HEK293 (cell line): ENCODE measurements around the gene AVL9.

Experiments
- CTCF ChIA-PET: fragments of 350-600 bp; formaldehyde crosslinking; extraction: SDS; loops from one replicate; lab custom pipeline; 2021; ENCODE audit warnings: antibody characterized with exemption; lab: Yijun Ruan, JAX
- POLR2A ChIA-PET: fragments of 300-600 bp; formaldehyde crosslinking; extraction: SDS; loops from one replicate; lab custom pipeline; 2020; ENCODE audit warnings: antibody characterized with exemption, inconsistent platforms; lab: Yijun Ruan, JAX
- H3K27ac ChIP-seq: fragments of 200-500 bp; sonication (Bioruptor generic); 2 replicates; pipeline ENCODE4 v1.5.1; 2014; ENCODE audit warnings: low read depth, low read length, control low read depth, inconsistent platforms; ENCODE audit errors: extremely low read depth
- H3K36me3 ChIP-seq, 2 experiments: fragments of 200-500 bp in 1 of 2; sonication (Bioruptor generic) in 1 of 2; 1 replicate in 1 of 2; 2 replicates in 1 of 2; pipeline ENCODE4 v1.5.1; 2014 to 2017; ENCODE audit warnings: inconsistent platforms in 2 of 2, low read length in 2 of 2; ENCODE audit not compliant: control insufficient read depth in 2 of 2, insufficient read depth in 1 of 2
- H3K4me1 ChIP-seq: fragments of 200-500 bp; sonication (Bioruptor generic); 2 replicates; pipeline ENCODE4 v1.5.1; 2014; ENCODE audit warnings: mild to moderate bottlenecking, low read length, inconsistent platforms; ENCODE audit not compliant: control insufficient read depth, insufficient read depth
- H3K4me3 ChIP-seq: 2 replicates; pipeline ENCODE4 v1.5.1; 2011; ENCODE audit warnings: low read depth, mild to moderate bottlenecking, control low read depth, low read length, moderate library complexity
- H3K9me3 ChIP-seq: fragments of 200-500 bp; sonication (Bioruptor generic); 2 replicates; pipeline ENCODE4 v1.5.1; 2014; ENCODE audit warnings: low read depth, low read length, inconsistent platforms; ENCODE audit not compliant: control insufficient read depth, insufficient read depth
- ELK4 ChIP-seq: IDR thresholded peaks from 2 replicates; pipeline ENCODE4 v1.6.1; 2011; ENCODE audit warnings: mild to moderate bottlenecking, low read depth, low read length, borderline replicate concordance
- INSM2 ChIP-seq: fragments of 450-650 bp; formaldehyde crosslinking; IDR thresholded peaks from 2 replicates; pipeline ENCODE4 v1.5.1; 2016; ENCODE audit warnings: missing biosample characterization, missing genetic modification characterization
- OSR2 ChIP-seq: fragments of 450-650 bp; formaldehyde crosslinking; IDR thresholded peaks from 2 replicates; pipeline ENCODE4 v1.5.1; 2016; ENCODE audit warnings: missing biosample characterization, missing genetic modification characterization
- PRDM1 ChIP-seq: fragments of 450-650 bp; formaldehyde crosslinking; IDR thresholded peaks from 2 replicates; pipeline ENCODE4; 2016; ENCODE audit warnings: missing biosample characterization, missing genetic modification characterization
- PRDM2 ChIP-seq: fragments of 450-650 bp; formaldehyde crosslinking; IDR thresholded peaks from 2 replicates; pipeline ENCODE4 v1.5.1; 2016; ENCODE audit warnings: missing biosample characterization, missing genetic modification characterization, borderline replicate concordance
- PRDM4 ChIP-seq: fragments of 450-650 bp; formaldehyde crosslinking; IDR thresholded peaks from 2 replicates; pipeline ENCODE4 v1.5.1; 2017; ENCODE audit warnings: missing biosample characterization, missing genetic modification characterization
- SP3 ChIP-seq: fragments of 450-650 bp; formaldehyde crosslinking; IDR thresholded peaks from 2 replicates; pipeline ENCODE4 v1.5.1; 2016; ENCODE audit warnings: missing biosample characterization, missing genetic modification characterization
- YY2 ChIP-seq: fragments of 450-650 bp; formaldehyde crosslinking; IDR thresholded peaks from 2 replicates; pipeline ENCODE4 v1.5.1; 2016; ENCODE audit warnings: missing biosample characterization, missing genetic modification characterization
- ZBTB48 ChIP-seq: fragments of 450-650 bp; formaldehyde crosslinking; IDR thresholded peaks from 2 replicates; pipeline ENCODE4 v1.5.1; 2016; ENCODE audit warnings: missing biosample characterization, missing genetic modification characterization
- ZNF132 ChIP-seq: fragments of 450-650 bp; formaldehyde crosslinking; IDR thresholded peaks from 2 replicates; pipeline ENCODE4 v1.5.1; 2017; ENCODE audit warnings: missing biosample characterization, missing genetic modification characterization, borderline replicate concordance
- ZNF175 ChIP-seq: fragments of 450-650 bp; formaldehyde crosslinking; IDR thresholded peaks from 2 replicates; pipeline ENCODE4 v1.5.1; 2016; ENCODE audit warnings: missing biosample characterization, missing genetic modification characterization
- ZNF302 ChIP-seq: fragments of 450-650 bp; formaldehyde crosslinking; IDR thresholded peaks from 2 replicates; pipeline ENCODE4 v1.5.1; 2016; ENCODE audit warnings: missing biosample characterization, missing genetic modification characterization, low read depth
- ZNF341 ChIP-seq: fragments of 450-650 bp; formaldehyde crosslinking; IDR thresholded peaks from 2 replicates; pipeline ENCODE4; 2016; ENCODE audit warnings: low read depth, missing biosample characterization, missing genetic modification characterization
- ZNF362 ChIP-seq: fragments of 450-650 bp; formaldehyde crosslinking; IDR thresholded peaks from 2 replicates; pipeline ENCODE4 v1.5.1; 2016; ENCODE audit warnings: missing biosample characterization, missing genetic modification characterization
- ZNF510 ChIP-seq: fragments of 450-650 bp; formaldehyde crosslinking; IDR thresholded peaks from 2 replicates; pipeline ENCODE4 v1.5.1; 2018; ENCODE audit warnings: mild to moderate bottlenecking, missing genetic modification characterization, missing biosample characterization; ENCODE audit not compliant: insufficient replicate concordance
- ZNF623 ChIP-seq: fragments of 450-650 bp; formaldehyde crosslinking; IDR thresholded peaks from 2 replicates; pipeline ENCODE4 v1.5.1; 2016; ENCODE audit warnings: missing biosample characterization, missing genetic modification characterization
- ZNF626 ChIP-seq: fragments of 450-650 bp; sonication (Bioruptor Pico); formaldehyde crosslinking; IDR thresholded peaks from 2 replicates; pipeline ENCODE4 v1.5.1; 2018; ENCODE audit warnings: missing biosample characterization, missing genetic modification characterization, inconsistent platforms
- ZNF76 ChIP-seq: fragments of 450-650 bp; formaldehyde crosslinking; IDR thresholded peaks from 2 replicates; pipeline ENCODE4; 2016; ENCODE audit warnings: low read depth, missing biosample characterization, missing genetic modification characterization, borderline replicate concordance
- ZNF837 ChIP-seq: fragments of 450-650 bp; formaldehyde crosslinking; IDR thresholded peaks from 2 replicates; pipeline ENCODE4 v1.5.1; 2016; ENCODE audit warnings: missing biosample characterization, missing genetic modification characterization

The AVL9 gene

GRCh38 chr7:32616625-32617024 is 121.3 kb downstream of the AVL9 start:
- H3K4me1 ChIP-seq: no peaks in the 10 kb centered on the region
- CTCF ChIA-PET: no interaction called here

GRCh38 chr7:32618470-32618869 is 123.2 kb downstream of the AVL9 start:
- ChIA-PET CTCF (interaction anchor here (0.7 kb wide), 1 partner anchor 229 kb away, joined by 3 read pairs; no protein-coding TSS in a partner anchor), POLR2A (no interaction called here)
- Histone ChIP-seq H3K4me1 (no peaks in the 10 kb centered on the region), H3K4me3 (no peak overlapping the region), H3K36me3 (no peaks in the 10 kb centered on the region), H3K9me3 (no peaks in the 10 kb centered on the region), H3K27ac (no peak overlapping the region)
- TF ChIP-seq SP3 (no peak), ELK4 (no peak), ZNF302 (tag by site-specific recombination) (no peak), PRDM2 (tag by site-specific recombination) (no peak)

More at GRCh38 chr7:32616625-32617024, 121.3 kb downstream of the AVL9 start:
- no peaks in the 10 kb centered on the region for H3K9me3 ChIP-seq
- POLR2A ChIA-PET: no interaction called here
- TF ChIP-seq PRDM1 (tag by site-specific recombination): peak; percentile 27; the same call in 1 of the 2 replicates
- no peak for TF ChIP-seq INSM2 (tag by site-specific recombination)
- no peak overlapping the region for H3K27ac ChIP-seq
- H3K36me3 ChIP-seq: no peaks in the 10 kb centered on the region
- no peak overlapping the region for H3K4me3 ChIP-seq

GRCh38 chr7:32618987-32619386 is 123.7 kb downstream of the AVL9 start:
- ChIA-PET POLR2A (no interaction called here), CTCF (no interaction called here)
- Histone ChIP-seq H3K4me1 (no peaks in the 10 kb centered on the region), H3K4me3 (no peak overlapping the region), H3K27ac (no peak overlapping the region), H3K9me3 (no peaks in the 10 kb centered on the region), H3K36me3 (no peaks in the 10 kb centered on the region)
- TF ChIP-seq ZNF626 (tag by site-specific recombination): no peak
- TF ChIP-seq ZNF76 (tag by site-specific recombination): no peak
- no peak for TF ChIP-seq ZNF175 (tag by site-specific recombination)
- TF ChIP-seq ZNF132 (tag by site-specific recombination): no peak
- TF ChIP-seq PRDM4 (tag by site-specific recombination): no peak
- no peak for TF ChIP-seq ZNF341 (tag by site-specific recombination)
- TF ChIP-seq ZNF837: no peak
- TF ChIP-seq ZBTB48 (tag by site-specific recombination): no peak
- no peak for TF ChIP-seq ZNF510 (tag by site-specific recombination)
- no peak for TF ChIP-seq YY2 (tag by site-specific recombination)
- TF ChIP-seq ZNF623 (tag by site-specific recombination): no peak
- TF ChIP-seq ZNF362 (tag by site-specific recombination): no peak
- no peak for TF ChIP-seq OSR2 (tag by site-specific recombination)
